Measurements from ENCODE around the gene MAP4K2. TPM values are rescaled to one million over a fixed set of nuclear protein-coding genes. Genes with fewer than 3 reads are reported as not detected.
A peak's percentile ranks its signal among the peaks of the same experiment; 100 is the strongest.

Gene MAP4K2
- total and polyA plus RNA-seq, 2 of the 13 experiments (the other 11 are each of a cell fraction or from before 2014, with no cell fraction given), result 8.3 to 17.6 TPM

- TF ChIP-seq, protein P1, sequence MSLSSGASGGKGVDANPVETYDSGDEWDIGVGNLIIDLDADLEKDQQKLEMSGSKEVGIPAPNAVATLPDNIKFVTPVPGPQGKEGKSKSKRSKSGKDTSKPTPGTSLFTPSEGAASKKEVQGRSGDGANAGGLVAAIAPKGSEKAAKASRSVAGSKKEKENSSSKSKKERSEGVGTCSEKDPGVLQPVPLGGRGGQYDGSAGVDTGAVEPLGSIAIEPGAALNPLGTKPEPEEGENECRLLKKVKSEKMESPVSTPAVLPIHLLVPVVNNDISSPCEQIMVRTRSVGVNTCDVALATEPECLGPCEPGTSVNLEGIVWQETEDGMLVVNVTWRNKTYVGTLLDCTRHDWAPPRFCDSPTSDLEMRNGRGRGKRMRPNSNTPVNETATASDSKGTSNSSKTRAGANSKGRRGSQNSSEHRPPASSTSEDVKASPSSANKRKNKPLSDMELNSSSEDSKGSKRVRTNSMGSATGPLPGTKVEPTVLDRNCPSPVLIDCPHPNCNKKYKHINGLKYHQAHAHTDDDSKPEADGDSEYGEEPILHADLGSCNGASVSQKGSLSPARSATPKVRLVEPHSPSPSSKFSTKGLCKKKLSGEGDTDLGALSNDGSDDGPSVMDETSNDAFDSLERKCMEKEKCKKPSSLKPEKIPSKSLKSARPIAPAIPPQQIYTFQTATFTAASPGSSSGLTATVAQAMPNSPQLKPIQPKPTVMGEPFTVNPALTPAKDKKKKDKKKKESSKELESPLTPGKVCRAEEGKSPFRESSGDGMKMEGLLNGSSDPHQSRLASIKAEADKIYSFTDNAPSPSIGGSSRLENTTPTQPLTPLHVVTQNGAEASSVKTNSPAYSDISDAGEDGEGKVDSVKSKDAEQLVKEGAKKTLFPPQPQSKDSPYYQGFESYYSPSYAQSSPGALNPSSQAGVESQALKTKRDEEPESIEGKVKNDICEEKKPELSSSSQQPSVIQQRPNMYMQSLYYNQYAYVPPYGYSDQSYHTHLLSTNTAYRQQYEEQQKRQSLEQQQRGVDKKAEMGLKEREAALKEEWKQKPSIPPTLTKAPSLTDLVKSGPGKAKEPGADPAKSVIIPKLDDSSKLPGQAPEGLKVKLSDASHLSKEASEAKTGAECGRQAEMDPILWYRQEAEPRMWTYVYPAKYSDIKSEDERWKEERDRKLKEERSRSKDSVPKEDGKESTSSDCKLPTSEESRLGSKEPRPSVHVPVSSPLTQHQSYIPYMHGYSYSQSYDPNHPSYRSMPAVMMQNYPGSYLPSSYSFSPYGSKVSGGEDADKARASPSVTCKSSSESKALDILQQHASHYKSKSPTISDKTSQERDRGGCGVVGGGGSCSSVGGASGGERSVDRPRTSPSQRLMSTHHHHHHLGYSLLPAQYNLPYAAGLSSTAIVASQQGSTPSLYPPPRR (CRISPR knock-in tag; IDR thresholded peaks at IDR 0.05; ENCODE audit: borderline replicate concordance), result no peak
- TF ChIP-seq FIP1L1 (IDR thresholded peaks at IDR 0.05; ENCODE audit: borderline replicate concordance, insufficient read depth, low read depth, low read length) (no peak), GABPA (IDR thresholded peaks at IDR 0.05; ENCODE audit: low read depth, low read length) (no peak), GABPA (CRISPR knock-in tag; IDR thresholded peaks at IDR 0.05; ENCODE audit: low read depth) (no peak), ZNF501 (CRISPR knock-in tag; IDR thresholded peaks at IDR 0.05) (peak; percentile 54; the same call in 1 of the 2 replicates), ZNF124 (CRISPR knock-in tag; IDR thresholded peaks at IDR 0.05) (no peak), HIVEP1 (CRISPR knock-in tag; IDR thresholded peaks at IDR 0.05) (no peak), ZNF850 (CRISPR knock-in tag; conservative IDR thresholded peaks at IDR 0.05) (no peak), ZNF292 (CRISPR knock-in tag; IDR thresholded peaks at IDR 0.05; ENCODE audit: borderline replicate concordance, low read depth) (no peak), MEF2D (CRISPR knock-in tag; IDR thresholded peaks at IDR 0.05) (no peak), ZNF513 (CRISPR knock-in tag; conservative IDR thresholded peaks at IDR 0.05) (no peak), AGO2 (optimal IDR thresholded peaks at IDR 0.05; ENCODE audit: low read depth, low read length) (no peak), ZNF34 (CRISPR knock-in tag; IDR thresholded peaks at IDR 0.05; ENCODE audit: borderline replicate concordance) (no peak), KDM2A (CRISPR knock-in tag; IDR thresholded peaks at IDR 0.05; ENCODE audit: borderline replicate concordance, low read depth) (peak; percentile 42; the same call in 1 of the 2 replicates), ZBTB8A (CRISPR knock-in tag; IDR thresholded peaks at IDR 0.05; ENCODE audit: borderline replicate concordance, low read depth) (no peak), ZFP36L1 (CRISPR knock-in tag; IDR thresholded peaks at IDR 0.05) (no peak), JUNB (CRISPR knock-in tag; IDR thresholded peaks at IDR 0.05; ENCODE audit: borderline replicate concordance) (no peak), MEIS2 (CRISPR knock-in tag; IDR thresholded peaks at IDR 0.05) (0 out of 2 replicates have a peak, but pooled peaks have one; percentile 26), ZNF274 (CRISPR knock-in tag; IDR thresholded peaks at IDR 0.05) (no peak; the same call in 1 of the 2 replicates)
- TF ChIP-seq, protein P2, sequence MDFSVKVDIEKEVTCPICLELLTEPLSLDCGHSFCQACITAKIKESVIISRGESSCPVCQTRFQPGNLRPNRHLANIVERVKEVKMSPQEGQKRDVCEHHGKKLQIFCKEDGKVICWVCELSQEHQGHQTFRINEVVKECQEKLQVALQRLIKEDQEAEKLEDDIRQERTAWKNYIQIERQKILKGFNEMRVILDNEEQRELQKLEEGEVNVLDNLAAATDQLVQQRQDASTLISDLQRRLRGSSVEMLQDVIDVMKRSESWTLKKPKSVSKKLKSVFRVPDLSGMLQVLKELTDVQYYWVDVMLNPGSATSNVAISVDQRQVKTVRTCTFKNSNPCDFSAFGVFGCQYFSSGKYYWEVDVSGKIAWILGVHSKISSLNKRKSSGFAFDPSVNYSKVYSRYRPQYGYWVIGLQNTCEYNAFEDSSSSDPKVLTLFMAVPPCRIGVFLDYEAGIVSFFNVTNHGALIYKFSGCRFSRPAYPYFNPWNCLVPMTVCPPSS (IDR thresholded peaks at IDR 0.05), result no peak
- TF ChIP-seq, protein P3, sequence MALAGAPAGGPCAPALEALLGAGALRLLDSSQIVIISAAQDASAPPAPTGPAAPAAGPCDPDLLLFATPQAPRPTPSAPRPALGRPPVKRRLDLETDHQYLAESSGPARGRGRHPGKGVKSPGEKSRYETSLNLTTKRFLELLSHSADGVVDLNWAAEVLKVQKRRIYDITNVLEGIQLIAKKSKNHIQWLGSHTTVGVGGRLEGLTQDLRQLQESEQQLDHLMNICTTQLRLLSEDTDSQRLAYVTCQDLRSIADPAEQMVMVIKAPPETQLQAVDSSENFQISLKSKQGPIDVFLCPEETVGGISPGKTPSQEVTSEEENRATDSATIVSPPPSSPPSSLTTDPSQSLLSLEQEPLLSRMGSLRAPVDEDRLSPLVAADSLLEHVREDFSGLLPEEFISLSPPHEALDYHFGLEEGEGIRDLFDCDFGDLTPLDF (CRISPR knock-in tag; IDR thresholded peaks at IDR 0.05), result no peak
Measured at GRCh38 chr11:64787526-64788320, 15.3 kb downstream of the MAP4K2 start (continued).
